Mesenteric fat pad (tissue), 1 donor: ENCODE results near the gene OR2H1. TPM values are rescaled to one million over a fixed set of nuclear protein-coding genes. Genes with fewer than 3 reads are reported as not detected.
"Not testable (repeated sequence)": the region's sequence is repeated elsewhere in the genome, so short reads cannot be mapped to it uniquely, and the experiment has no call there.

ENCODE experiments used
- DNase-seq: peaks from one replicate; pipeline ENCODE4 v3.0.0-alpha.2; 2020; ENCODE audit warnings: low spot score
- long read RNA-seq: library from polyadenylated mRNA; unstranded; transcript quantifications from one replicate; pipeline ENCODE4 v2.0.0, GENCODE V29; 2020
- total RNA-seq: library from RNA; stranded (reverse); fragmentation: NEBNext Ultra II Directional; extraction: Animal tissue kit (Norgen Biotek cat#: 25700); gene quantifications from one replicate; pipeline ENCODE4 v1.2.1, GENCODE V29; 2021
- donor health status: DM: yes; HTN: yes; CAD: no.

OR2H1 gene
- not detected for total RNA-seq
- long read RNA-seq: 0 reads

GRCh38 chr6:29456971-29457370 is at the start of gene OR2H1, which contains the start of gene OR11A1:
Gene OR2H1 (plus strand): TSS chr6:29457155. CDS start chr6:29461770, 4,615 bp downstream.
Gene OR11A1 (minus strand): TSS chr6:29457071. CDS start chr6:29427641, 29,430 bp downstream.
- no peak for DNase-seq

DNA sequence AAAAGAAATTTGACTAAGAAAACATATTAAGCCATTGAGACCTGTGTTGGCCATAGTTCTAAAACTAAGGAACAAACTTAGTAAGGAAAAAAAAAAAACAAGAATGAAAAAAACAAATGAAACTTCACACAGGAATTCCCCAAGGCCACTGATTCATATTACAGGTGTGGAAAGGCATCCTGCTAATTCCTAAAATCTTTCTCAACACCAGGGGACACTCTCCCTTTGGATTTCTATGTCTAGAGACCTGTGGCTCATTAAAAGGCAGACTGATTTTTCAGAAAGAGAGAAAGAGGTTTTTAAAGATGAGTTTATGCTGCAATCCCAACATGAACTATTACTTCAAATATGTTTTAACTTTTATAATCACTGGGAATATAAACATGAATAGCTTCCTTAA is 42.4 kb upstream of the OR2H1 start, which contains the start of gene OR12D1:
OR12D1 (plus strand) TSS at position 341 of the 400 bp plus-strand sequence.
- DNase-seq: no peak

DNA sequence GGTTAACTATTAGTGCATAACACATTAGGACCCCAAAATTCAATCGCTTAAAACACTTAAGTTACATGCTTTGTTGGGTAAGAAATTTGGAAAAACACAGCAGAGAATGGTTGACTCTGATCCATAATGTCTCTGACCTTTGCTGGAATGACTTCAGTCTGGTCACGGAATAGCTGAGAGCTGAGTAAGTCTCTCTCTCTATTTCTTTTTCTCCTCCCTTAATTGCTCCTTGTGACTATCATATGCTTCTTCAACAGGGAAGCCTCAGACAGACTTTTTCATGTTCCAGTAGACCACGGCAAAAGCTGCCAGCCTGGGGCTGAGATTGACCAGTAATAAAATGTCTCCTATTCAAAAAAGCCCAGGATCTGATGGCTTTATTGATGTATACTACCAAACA is 37.4 kb upstream of the OR2H1 start:
- DNase-seq: no peak

DNA sequence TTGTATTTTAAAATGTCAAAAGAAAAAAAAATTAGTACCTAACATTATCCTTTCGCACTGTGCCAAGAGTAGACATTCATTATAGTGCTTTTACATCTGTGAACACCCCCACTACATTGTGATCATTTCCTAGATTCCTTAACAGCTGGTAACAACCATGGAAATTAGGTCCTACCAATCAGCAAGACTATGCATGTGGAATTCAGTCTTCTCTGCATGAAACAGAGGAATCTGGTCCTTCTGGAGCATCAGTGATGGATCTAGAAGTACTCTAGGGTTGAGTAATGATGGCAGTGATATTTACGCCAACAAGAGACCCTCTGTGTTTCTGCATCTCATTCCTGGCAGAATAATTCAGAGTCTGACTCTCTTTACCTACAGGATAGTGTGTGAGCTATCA is 32.8 kb upstream of the OR2H1 start:
- DNase-seq: no peak

GRCh38 chr6:29424575-29424974 is 32.4 kb upstream of the OR2H1 start:
- no peak for DNase-seq

DNA sequence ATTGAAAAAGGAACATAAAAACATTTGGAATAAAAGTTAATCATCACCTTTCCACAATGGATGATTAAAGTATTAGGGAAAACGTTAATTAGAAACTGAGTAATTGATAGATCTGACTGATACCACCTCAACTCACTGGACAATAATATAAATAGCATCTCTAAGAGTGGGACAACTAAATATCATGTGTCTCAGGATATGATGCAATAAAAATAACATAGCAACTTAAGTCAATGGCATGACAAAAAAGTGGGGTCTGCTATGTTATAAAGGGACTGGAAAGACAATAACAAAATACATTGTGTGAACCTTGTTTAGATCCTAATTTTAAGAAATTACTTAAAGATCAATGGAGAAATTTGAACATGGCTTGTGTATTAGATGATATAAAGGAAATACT is 31.9 kb upstream of the OR2H1 start:
- no peak for DNase-seq

- no peak for DNase-seq
Measured at GRCh38 chr6:29426654-29427053, 30.3 kb upstream of the OR2H1 start.

DNA sequence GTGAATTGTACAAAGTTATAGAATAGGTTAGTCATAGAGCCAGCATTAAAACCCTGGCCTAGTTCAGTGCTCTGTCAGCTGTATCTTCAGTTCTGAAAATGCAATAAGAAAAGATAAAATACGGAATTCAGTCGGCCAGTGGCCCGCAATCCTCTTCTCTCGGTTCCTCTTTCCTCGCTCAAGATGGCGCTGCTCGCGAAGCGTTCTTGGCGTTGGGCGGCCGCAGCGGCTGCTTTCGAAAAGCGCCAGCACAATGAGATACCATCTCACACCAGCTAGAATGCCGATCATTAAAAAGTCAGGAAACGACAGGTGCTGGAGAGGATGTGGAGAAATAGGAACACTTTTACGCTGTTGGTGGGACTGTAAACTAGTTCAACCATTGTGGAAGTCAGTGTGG is 20.2 kb upstream of the OR2H1 start:
- not testable (repeated sequence) for DNase-seq

DNA sequence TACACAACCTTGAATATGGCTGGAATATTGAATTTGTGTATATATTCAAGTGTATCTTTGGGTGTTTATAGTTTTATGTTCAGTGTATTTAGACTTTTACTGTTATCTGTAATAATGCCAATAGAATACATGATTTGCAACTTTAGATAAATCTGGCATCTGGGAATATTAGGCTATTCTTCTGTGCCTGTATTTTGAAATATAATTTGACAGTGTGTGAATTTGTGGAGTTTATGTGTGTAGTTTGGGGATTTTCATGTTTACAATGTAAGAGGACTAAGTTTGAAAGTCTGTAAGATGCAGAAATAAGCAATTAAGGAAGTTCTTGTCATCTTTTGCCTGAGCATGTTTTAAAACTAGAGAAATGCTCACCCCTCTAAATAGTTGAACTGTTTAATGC is 17.9 kb upstream of the OR2H1 start, which contains the start of gene OR10C1:
OR10C1 (plus strand) TSS at position 301 of the 400 bp plus-strand sequence. CDS start 710 bp downstream, outside the sequence.
- no peak for DNase-seq

GRCh38 chr6:29442719-29443118 is 14.2 kb upstream of the OR2H1 start:
- no peak for DNase-seq

DNA sequence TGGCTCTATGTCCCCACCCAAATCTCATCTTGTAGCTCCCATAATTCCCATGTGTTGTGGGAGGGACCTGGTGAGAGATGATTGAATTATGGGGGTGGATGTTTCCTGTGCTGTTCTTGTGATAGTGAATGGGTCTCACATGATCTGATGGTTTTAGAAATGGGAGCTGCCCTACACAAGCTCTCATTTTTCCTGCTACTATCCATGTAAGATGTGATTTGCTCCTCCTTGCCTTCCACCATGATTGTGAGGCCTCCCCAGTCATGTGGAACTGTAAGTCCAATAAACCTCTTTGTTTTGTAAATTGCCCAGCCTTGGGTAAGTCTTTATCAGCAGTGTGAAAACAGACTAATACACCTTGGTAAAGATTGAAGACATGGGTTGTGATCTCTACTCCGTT is 12.9 kb upstream of the OR2H1 start:
- not testable (repeated sequence) for DNase-seq

- DNase-seq: no peak
Measured at GRCh38 chr6:29447670-29448069, 9.3 kb upstream of the OR2H1 start.

- DNase-seq: no peak
Measured at GRCh38 chr6:29451471-29452193, 5.3 kb upstream of the OR2H1 start.

DNA sequence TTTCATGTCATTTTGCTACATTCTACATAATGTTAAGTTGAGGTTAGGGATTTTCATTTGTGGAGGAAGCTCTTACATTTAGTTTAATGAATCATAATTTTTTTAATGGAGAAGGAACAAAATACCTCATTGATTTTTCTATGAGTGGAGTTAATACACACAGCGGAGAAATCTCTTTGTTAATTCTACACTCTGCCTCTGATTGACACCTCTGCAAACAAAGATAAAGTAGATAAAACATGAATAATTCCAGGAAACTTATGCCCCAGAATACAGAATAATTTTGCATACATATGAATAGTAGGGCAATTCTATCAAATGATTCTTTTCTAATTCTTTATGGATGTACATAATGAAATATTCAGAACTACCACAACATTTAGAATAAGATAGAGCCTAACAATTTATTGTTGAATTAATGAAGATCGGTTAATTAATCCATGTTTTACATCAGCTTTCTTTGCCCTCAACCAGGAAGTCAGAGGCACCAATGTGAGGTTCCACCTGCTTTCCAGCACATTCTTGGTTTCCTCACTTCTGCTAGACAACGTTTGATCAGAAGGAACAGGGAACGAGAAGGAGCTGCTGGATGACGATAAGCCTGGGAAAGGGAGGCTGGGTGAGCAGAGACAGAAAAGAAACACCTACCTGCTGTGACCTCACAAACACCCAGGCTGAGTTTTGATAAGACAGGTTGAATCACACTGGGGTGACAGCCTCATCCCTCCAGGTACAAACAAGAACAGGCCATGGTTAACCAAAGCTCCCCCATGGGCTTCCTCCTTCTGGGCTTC is 4.3 kb downstream of the OR2H1 start:
- DNase-seq: no peak

DNA sequence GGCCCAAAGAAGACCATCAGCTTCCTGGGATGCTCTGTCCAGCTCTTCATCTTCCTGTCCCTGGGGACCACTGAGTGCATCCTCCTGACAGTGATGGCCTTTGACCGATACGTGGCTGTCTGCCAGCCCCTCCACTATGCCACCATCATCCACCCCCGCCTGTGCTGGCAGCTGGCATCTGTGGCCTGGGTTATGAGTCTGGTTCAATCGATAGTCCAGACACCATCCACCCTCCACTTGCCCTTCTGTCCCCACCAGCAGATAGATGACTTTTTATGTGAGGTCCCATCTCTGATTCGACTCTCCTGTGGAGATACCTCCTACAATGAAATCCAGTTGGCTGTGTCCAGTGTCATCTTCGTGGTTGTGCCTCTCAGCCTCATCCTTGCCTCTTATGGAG is 5.1 kb downstream of the OR2H1 start:
- DNase-seq: no peak

GRCh38 chr6:29465279-29465678 is 8.3 kb downstream of the OR2H1 start:
- no peak for DNase-seq

GRCh38 chr6:29465801-29466200 is 8.8 kb downstream of the OR2H1 start:
- DNase-seq: no peak

DNA sequence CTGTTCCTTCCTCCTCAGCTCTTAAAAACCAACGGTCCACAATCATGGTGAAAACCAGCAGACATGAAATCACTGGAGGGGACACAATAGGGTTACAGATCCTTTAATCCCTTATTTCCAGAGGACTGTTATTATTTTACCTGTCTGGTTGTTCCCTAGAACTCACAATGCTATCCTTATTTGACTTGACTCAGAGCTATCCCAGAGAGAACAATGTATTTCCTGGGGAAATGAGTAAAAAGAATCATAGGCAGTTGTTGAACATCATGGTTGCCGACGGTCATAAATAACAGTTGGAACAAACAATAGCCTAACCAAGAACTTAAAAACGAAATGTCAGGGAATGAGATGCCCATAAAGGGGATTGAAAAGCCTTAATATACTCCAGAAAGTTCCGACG is 9.3 kb downstream of the OR2H1 start:
- no peak for DNase-seq

- no peak for DNase-seq
Measured at GRCh38 chr6:29474996-29475395, 18.0 kb downstream of the OR2H1 start.

DNA sequence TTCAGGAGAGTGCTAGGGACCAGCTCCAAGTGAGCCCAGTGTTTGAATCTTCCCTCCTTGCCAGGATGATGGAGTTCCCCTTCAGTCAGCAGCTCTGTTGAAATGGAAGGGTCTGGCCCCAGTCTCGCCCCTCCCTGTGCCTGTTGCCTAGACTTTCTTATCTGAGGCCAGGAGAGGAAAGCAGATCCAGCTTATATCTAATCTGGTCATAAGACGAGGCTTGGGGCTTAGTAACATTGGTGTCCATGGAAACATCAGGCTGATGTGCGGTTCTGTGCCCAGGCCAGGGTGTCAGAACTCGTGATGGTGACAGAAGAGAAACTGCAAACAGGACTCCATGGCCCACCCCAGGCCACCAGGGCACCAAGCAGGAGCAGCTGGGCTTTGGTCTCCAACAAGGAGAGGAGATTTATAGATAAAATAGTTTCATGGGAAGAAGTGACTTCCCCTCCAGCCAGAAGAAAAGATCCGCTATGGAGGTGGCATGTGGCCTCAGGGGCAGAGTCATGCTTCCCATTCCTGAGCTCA is 21.0 kb downstream of the OR2H1 start:
- DNase-seq: no peak

GRCh38 chr6:29478740-29479139 is 21.8 kb downstream of the OR2H1 start:
- no peak for DNase-seq

- DNase-seq: no peak
Measured at GRCh38 chr6:29479560-29479959, 22.6 kb downstream of the OR2H1 start.
